PC-9 (cell line): ENCODE data around the gene ERC2. TPM values are rescaled to one million over a fixed set of nuclear protein-coding genes. Genes with fewer than 3 reads are reported as not detected.
A peak's percentile ranks its signal among the peaks of the same experiment; 100 is the strongest.

Source experiments
- BruUV-seq: library from RNA; stranded (reverse); fragments of 400-500 nt; replicated peaks from 2 replicates; lab custom pipeline; 2021; lab: Mats Ljungman, UMichigan
- CTCF ChIA-PET: fragments of 300-600 bp; sonication (Branson Sonifier 250); formaldehyde crosslinking; loops from one replicate; lab custom pipeline; 2022; ENCODE audit warnings: antibody characterized with exemption; lab: Charles Lee
- POLR2A ChIA-PET: fragments of 300-600 bp; sonication (Branson Sonifier 250); formaldehyde crosslinking; loops from one replicate; lab custom pipeline; 2022; ENCODE audit warnings: antibody characterized with exemption; ENCODE audit not compliant: unreplicated experiment; lab: Charles Lee
- DNase-seq, 2 experiments: peaks; one replicate each; pipeline versions ENCODE4 v3.0.0 to v3.0.0-alpha.2; 2015 to 2022; ENCODE audit warnings: mixed read lengths in 1 of 2
- H2AFZ ChIP-seq: fragments of 200-600 bp; sonication (generic); 2 replicates; pipeline ENCODE4 v1.8.1; 2017; ENCODE audit warnings: antibody characterized with exemption
- H3F3A ChIP-seq: fragments of 200-600 bp; sonication (generic); 2 replicates; pipeline ENCODE4 v1.8.1; 2017; ENCODE audit warnings: antibody characterized with exemption, mild to moderate bottlenecking, low read depth; ENCODE audit not compliant: insufficient read depth
- H3K27ac ChIP-seq: fragments of 200-600 bp; sonication (generic); 2 replicates; pipeline ENCODE4 v1.6.1; 2016; ENCODE audit warnings: mixed run types
- H3K27me3 ChIP-seq: fragments of 200-600 bp; sonication (generic); 2 replicates; pipeline ENCODE4 v1.6.1; 2016; ENCODE audit warnings: low read depth, mixed run types; ENCODE audit not compliant: insufficient read depth
- H3K36me3 ChIP-seq: fragments of 200-600 bp; sonication (generic); 2 replicates; pipeline ENCODE4 v1.6.1; 2016; ENCODE audit warnings: low read depth, mixed run types
- H3K4me1 ChIP-seq: fragments of 200-600 bp; sonication (generic); replicated peaks from 2 replicates; pipeline ENCODE4 v1.6.1; 2016; ENCODE audit warnings: mixed run types; ENCODE audit not compliant: insufficient read depth
- H3K4me2 ChIP-seq: fragments of 200-600 bp; sonication (generic); 2 replicates; pipeline ENCODE4 v1.6.1; 2017; ENCODE audit warnings: mixed run types
- H3K4me3 ChIP-seq: fragments of 200-600 bp; sonication (generic); 2 replicates; pipeline ENCODE4 v1.6.1; 2016; ENCODE audit warnings: mixed run types
- H3K79me2 ChIP-seq: fragments of 200-600 bp; sonication (generic); 2 replicates; pipeline ENCODE4 v1.6.1; 2017; ENCODE audit warnings: low read depth, mixed run types
- H3K9me2 ChIP-seq: fragments of 200-600 bp; sonication (generic); 2 replicates; pipeline ENCODE4 v1.8.1; 2017; ENCODE audit warnings: mild to moderate bottlenecking; ENCODE audit not compliant: insufficient read depth
- H3K9me3 ChIP-seq: fragments of 200-600 bp; sonication (generic); 2 replicates; pipeline ENCODE4 v1.8.1; 2016; ENCODE audit warnings: low read depth; ENCODE audit not compliant: insufficient read depth
- H4K20me1 ChIP-seq: fragments of 200-600 bp; sonication (generic); 2 replicates; pipeline ENCODE4 v1.8.1; 2017; ENCODE audit not compliant: insufficient read depth
- EZH2 ChIP-seq: fragments of 200-600 bp; sonication (generic); IDR thresholded peaks from 2 replicates; pipeline ENCODE4 v1.8.0; 2017; ENCODE audit warnings: antibody characterized with exemption, low read depth
- intact Hi-C: fragments of 100-400 bp; cut with micrococcal nuclease; formaldehyde crosslinking; loops from one replicate; pipeline ENCODE4 v1.10.0; 2022; ENCODE audit not compliant: unreplicated experiment
- total RNA-seq: library from RNA; stranded (reverse); gene quantifications from 2 replicates; pipeline ENCODE4 v1.2.3, GENCODE V29; 2021
- TF ChIP-seq, protein P1 (sequence below): fragments of 200-600 bp; sonication (generic); conservative IDR thresholded peaks from 2 replicates; pipeline ENCODE4 v1.6.1; 2017; ENCODE audit warnings: mixed run types, antibody characterized with exemption, mild to moderate bottlenecking, moderate library complexity

Gene ERC2
- total RNA-seq, 1 experiment from 2014 or later = 1.4 TPM

DNA sequence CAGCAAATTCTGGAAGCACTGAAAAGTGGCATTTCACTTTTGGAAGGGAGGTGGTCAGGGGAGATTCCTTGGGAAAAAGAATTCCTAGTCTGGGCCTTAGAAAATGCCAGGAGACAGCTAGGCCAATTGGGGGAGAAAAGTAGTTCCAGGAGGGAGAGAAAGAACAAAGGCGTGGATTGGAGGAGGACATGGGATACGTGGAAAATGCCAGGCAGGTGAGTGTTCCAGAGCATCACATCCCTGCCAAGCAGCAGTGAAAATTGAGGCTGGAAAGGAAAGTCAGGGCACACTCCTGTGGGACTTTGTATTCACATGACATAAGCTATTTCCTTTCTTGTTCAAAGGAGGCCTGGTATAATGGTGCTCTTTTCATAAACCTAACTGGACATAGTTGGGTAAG, 846.6 kb downstream of the ERC2 start:
- no TSS peak for BruUV-seq
- peaks cover 5% of the 10 kb centered on the region; the same call in 1 of the 2 replicates for H3K36me3 ChIP-seq
- peaks cover 94% of the 10 kb centered on the region for H3K4me1 ChIP-seq
- no peaks in the 10 kb centered on the region for H3K9me2 ChIP-seq
- no peak overlapping the region for H3K4me3 ChIP-seq
- peak overlapping the region; percentile 66 for H3K4me2 ChIP-seq
- H3K27me3 ChIP-seq = no peaks in the 10 kb centered on the region
- no peaks in the 10 kb centered on the region for H4K20me1 ChIP-seq
- intact Hi-C loops = loop anchor here (1.0 kb wide), 2 partner anchors 49 to 276 kb away; no protein-coding TSS in a partner anchor
- H3K27ac ChIP-seq = peak overlapping the region; percentile 100
- H3K79me2 ChIP-seq = no peaks in the 10 kb centered on the region
- peaks cover 73% of the 10 kb centered on the region for H3F3A ChIP-seq
- POLR2A ChIA-PET = interaction anchor here (1.0 to 1.1 kb wide), 2 partner anchors 103 to 1194 kb away, joined by 3 read pairs; no protein-coding TSS in a partner anchor
- no peak for DNase-seq
- CTCF ChIA-PET = no interaction called here
- H3K9me3 ChIP-seq = peaks cover 13% of the 10 kb centered on the region; the same call in 1 of the 2 replicates
- TF ChIP-seq EZH2 = no peak
- TF ChIP-seq, protein P1, sequence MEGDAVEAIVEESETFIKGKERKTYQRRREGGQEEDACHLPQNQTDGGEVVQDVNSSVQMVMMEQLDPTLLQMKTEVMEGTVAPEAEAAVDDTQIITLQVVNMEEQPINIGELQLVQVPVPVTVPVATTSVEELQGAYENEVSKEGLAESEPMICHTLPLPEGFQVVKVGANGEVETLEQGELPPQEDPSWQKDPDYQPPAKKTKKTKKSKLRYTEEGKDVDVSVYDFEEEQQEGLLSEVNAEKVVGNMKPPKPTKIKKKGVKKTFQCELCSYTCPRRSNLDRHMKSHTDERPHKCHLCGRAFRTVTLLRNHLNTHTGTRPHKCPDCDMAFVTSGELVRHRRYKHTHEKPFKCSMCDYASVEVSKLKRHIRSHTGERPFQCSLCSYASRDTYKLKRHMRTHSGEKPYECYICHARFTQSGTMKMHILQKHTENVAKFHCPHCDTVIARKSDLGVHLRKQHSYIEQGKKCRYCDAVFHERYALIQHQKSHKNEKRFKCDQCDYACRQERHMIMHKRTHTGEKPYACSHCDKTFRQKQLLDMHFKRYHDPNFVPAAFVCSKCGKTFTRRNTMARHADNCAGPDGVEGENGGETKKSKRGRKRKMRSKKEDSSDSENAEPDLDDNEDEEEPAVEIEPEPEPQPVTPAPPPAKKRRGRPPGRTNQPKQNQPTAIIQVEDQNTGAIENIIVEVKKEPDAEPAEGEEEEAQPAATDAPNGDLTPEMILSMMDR = no peak
- H2AFZ ChIP-seq = no peak overlapping the region

DNA sequence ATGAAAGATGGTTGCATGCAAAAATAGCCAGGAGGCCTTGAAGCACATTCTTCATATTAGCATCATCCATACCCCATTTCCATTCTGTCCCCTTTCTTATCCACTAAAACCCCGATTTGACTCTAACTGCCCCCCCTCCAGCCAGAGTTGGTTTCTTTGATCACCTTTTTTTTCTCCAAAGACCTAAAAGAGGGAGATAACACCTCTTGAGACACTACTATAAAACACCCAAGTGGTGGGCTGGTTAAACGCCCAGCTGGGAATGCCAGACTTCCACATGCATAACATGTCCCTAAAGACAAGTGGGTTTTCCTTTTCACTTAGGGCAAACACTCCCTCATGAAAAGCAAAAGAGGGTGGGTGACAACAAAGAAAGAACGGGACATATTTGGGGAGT, 847.2 kb downstream of the ERC2 start:
- H3K9me2 ChIP-seq = no peaks in the 10 kb centered on the region
- POLR2A ChIA-PET = interaction anchor here (0.6 to 0.9 kb wide), 2 partner anchors 24 to 131 kb away, joined by 5 to 8 read pairs; no protein-coding TSS in a partner anchor
- peaks cover 13% of the 10 kb centered on the region; the same call in 1 of the 2 replicates for H3K9me3 ChIP-seq
- peaks cover 5% of the 10 kb centered on the region; the same call in 1 of the 2 replicates for H3K36me3 ChIP-seq
- peak overlapping the region; percentile 66 for H3K4me2 ChIP-seq
- no peak for TF ChIP-seq EZH2
- TF ChIP-seq, protein P1 = no peak
- H3K79me2 ChIP-seq = no peaks in the 10 kb centered on the region
- no TSS peak for BruUV-seq
- CTCF ChIA-PET = interaction anchor here (0.6 kb wide), 1 partner anchor 113 kb away, joined by 4 read pairs; no protein-coding TSS in a partner anchor
- H4K20me1 ChIP-seq = no peaks in the 10 kb centered on the region
- H3F3A ChIP-seq = peaks cover 66% of the 10 kb centered on the region
- intact Hi-C loops = no loop called here
- no peak for DNase-seq
- peaks cover 88% of the 10 kb centered on the region for H3K4me1 ChIP-seq
- H2AFZ ChIP-seq = no peak overlapping the region
- peak overlapping the region; percentile 100 for H3K27ac ChIP-seq
- peak overlapping the region; percentile 21; the same call in 1 of the 2 replicates for H3K4me3 ChIP-seq
- H3K27me3 ChIP-seq = no peaks in the 10 kb centered on the region

DNA sequence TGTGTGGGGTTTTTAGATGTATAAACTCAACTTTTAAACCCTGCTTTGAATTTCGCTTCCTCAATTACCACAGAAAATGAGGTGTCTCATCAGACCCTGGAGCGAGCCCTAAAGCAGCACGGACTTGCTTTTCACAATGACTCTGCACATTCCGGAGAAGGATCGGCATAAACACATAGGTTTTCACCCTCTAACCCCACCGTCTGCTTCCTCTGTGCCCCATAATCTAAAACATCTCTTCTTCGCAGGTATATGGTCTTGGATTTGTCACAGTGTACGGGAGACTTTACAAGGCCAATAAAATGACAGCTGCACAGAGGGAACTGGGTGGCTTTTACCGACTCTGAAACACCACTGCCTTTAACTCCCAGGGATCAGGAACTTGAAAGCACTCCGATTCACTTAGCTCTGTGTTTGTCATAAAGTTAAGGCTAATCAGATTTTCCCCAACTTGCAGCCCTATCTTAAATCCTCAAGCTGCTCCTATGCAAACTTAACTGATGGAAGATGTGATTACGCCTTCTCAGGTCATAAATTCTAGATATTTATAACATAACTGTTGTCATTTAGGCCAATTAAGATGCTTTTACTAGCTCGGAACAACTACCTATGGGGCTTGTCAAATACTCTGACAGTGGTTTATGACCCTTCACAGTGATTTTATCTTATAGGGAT, 847.8 kb downstream of the ERC2 start:
- Histone ChIP-seq H2AFZ (no peak overlapping the region), H3K27ac (peak overlapping the region; percentile 100), H3K79me2 (no peaks in the 10 kb centered on the region), H4K20me1 (no peaks in the 10 kb centered on the region), H3K36me3 (peaks cover 5% of the 10 kb centered on the region; the same call in 1 of the 2 replicates), H3K4me2 (peak overlapping the region; percentile 66), H3K9me2 (no peaks in the 10 kb centered on the region), H3K4me1 (peaks cover 82% of the 10 kb centered on the region), H3K4me3 (peak overlapping the region; percentile 21; the same call in 1 of the 2 replicates), H3K9me3 (peaks cover 13% of the 10 kb centered on the region; the same call in 1 of the 2 replicates), H3K27me3 (no peaks in the 10 kb centered on the region), H3F3A (peaks cover 61% of the 10 kb centered on the region)
- CTCF ChIA-PET = interaction anchor here (0.6 kb wide), 1 partner anchor 113 kb away, joined by 4 read pairs; no protein-coding TSS in a partner anchor
- POLR2A ChIA-PET = interaction anchor here (0.6 to 0.9 kb wide), 8 partner anchors 24 to 248 kb away, joined by 3 to 8 read pairs (median 4); no protein-coding TSS in a partner anchor
- peak; percentile 79 to 95 for DNase-seq
- TF ChIP-seq EZH2 = no peak
- TF ChIP-seq, protein P1 = no peak
- BruUV-seq = TSS peak; percentile 98
- intact Hi-C loops = loop anchor here (1.0 kb wide), 6 partner anchors 23 to 132 kb away; no protein-coding TSS in a partner anchor
